AG10803 (cell line): Measurements from ENCODE around the gene TTC32.

Experiments
- DNase-seq: peaks from one replicate; pipeline ENCODE4 v3.0.0; 2010; ENCODE audit warnings: low read depth
- H3K4me3 ChIP-seq: 2 replicates; pipeline ENCODE4 v1.5.1; 2011; ENCODE audit warnings: mild to moderate bottlenecking, low read length, control low read depth
- CTCF ChIP-seq: conservative IDR thresholded peaks from 2 replicates; pipeline ENCODE4 v1.5.1; 2011; ENCODE audit warnings: mild to moderate bottlenecking, low read length, control low read depth, inconsistent platforms

The TTC32 gene

GRCh38 chr2:19873014-19873413 lies 28.8 kb downstream of the TTC32 start:
- no peak overlapping the region for H3K4me3 ChIP-seq
- TF ChIP-seq CTCF = no peak
- no peak for DNase-seq

GRCh38 chr2:19872302-19872701 lies 29.5 kb downstream of the TTC32 start:
- H3K4me3 ChIP-seq = no peak overlapping the region
- no peak for DNase-seq
- TF ChIP-seq CTCF = no peak

GRCh38 chr2:19871836-19872235 lies 29.9 kb downstream of the TTC32 start:
- no peak for DNase-seq
- TF ChIP-seq CTCF = no peak
- no peak overlapping the region for H3K4me3 ChIP-seq

- TF ChIP-seq CTCF = no peak
- DNase-seq = no peak
- H3K4me3 ChIP-seq = no peak overlapping the region
Measured at GRCh38 chr2:19870792-19871191, 31.0 kb downstream of the TTC32 start.

GRCh38 chr2:19868701-19869580 lies 32.8 kb downstream of the TTC32 start:
- peak; percentile 31 for DNase-seq
- no peak for TF ChIP-seq CTCF
- H3K4me3 ChIP-seq = peak overlapping the region; percentile 64

GRCh38 chr2:19868224-19868623 lies 33.6 kb downstream of the TTC32 start:
- no peak for DNase-seq
- TF ChIP-seq CTCF = no peak
- H3K4me3 ChIP-seq = peak overlapping the region; percentile 64

- DNase-seq = no peak
- no peak overlapping the region for H3K4me3 ChIP-seq
- TF ChIP-seq CTCF = no peak
Measured at GRCh38 chr2:19866771-19867170, 35.0 kb downstream of the TTC32 start.
